K562 (cell line): ENCODE results near the gene MYCBPAP. TPM values are rescaled to one million over a fixed set of nuclear protein-coding genes. Genes with fewer than 3 reads are reported as not detected.

Source experiments
- GABPB1 ChIP-seq: sonication (generic); formaldehyde crosslinking; IDR thresholded peaks from 2 replicates; pipeline ENCODE4 v1.8.0; 2022; ENCODE audit warnings: mild to moderate bottlenecking, missing genetic modification reagents
- GTF2A2 ChIP-seq: IDR thresholded peaks from 2 replicates; pipeline ENCODE4 v1.6.1; 2016; ENCODE audit warnings: mild to moderate bottlenecking, missing genetic modification characterization, missing compliant biosample characterization
- KLF13 ChIP-seq: fragments of 450-650 bp; IDR thresholded peaks from 2 replicates; pipeline ENCODE4 v1.6.1; 2016; ENCODE audit warnings: missing genetic modification characterization, low read depth, mild to moderate bottlenecking, missing compliant biosample characterization, moderate library complexity, borderline replicate concordance
- MYC ChIP-seq, 2 experiments: fragments of 250-450 bp in 1 of 2; sonication (Bioruptor Pico) in 1 of 2; IDR thresholded peaks; 2 replicates each; pipeline versions ENCODE4 v1.5.1 to v1.6.1; 2012 to 2021; ENCODE audit warnings: low read depth in 2 of 2, borderline replicate concordance in 1 of 2, improper control_type of control experiment in 1 of 2, low read length in 1 of 2, mild to moderate bottlenecking in 1 of 2, moderate library complexity in 1 of 2
- RFX5 ChIP-seq: IDR thresholded peaks from 2 replicates; pipeline ENCODE4 v1.6.1; 2011; ENCODE audit warnings: low read depth, mild to moderate bottlenecking, improper control_type of control experiment, low read length
- TGIF2 ChIP-seq: sonication (generic); formaldehyde crosslinking; IDR thresholded peaks from 2 replicates; pipeline ENCODE4 v1.8.1; 2022; ENCODE audit warnings: mild to moderate bottlenecking, missing genetic modification reagents, moderate library complexity
- ZC3H11A ChIP-seq: IDR thresholded peaks from 2 replicates; pipeline ENCODE4 v1.6.1; 2012; ENCODE audit warnings: low read depth, low read length, improper control_type of control experiment
- ZNF134 ChIP-seq: fragments of 250-450 bp; sonication (Bioruptor Pico); conservative IDR thresholded peaks from 2 replicates; pipeline ENCODE4 v1.4.0; 2020
- polyA plus RNA-seq, 8 experiments: library from polyadenylated mRNA; depleted of rRNA in 4 of 8; stranded (reverse) in 5 of 8; unstranded in 3 of 8; fragments of >200 nt; fragmentation: Nextera tagmentation in 2 of 8; fragmentation: Illumina TruSeq in 1 of 8; extraction: Ambion mirVana in 2 of 8; extraction: Trizol in 1 of 8; gene quantifications; 2 replicates each; pipeline versions ENCODE4 v1.2.1 to v1.2.3, GENCODE V29; 2011 to 2014; ENCODE audit warnings: inconsistent platforms in 1 of 8, missing spikeins in 1 of 8
- total RNA-seq, 7 experiments: library from RNA; depleted of rRNA in 6 of 7; stranded (reverse); fragments of >200 nt in 6 of 7; fragmentation: Illumina TruSeq in 2 of 7; extraction: Trizol in 2 of 7; gene quantifications; 2 replicates each; pipeline versions ENCODE4 v1.2.1 to v1.2.3, GENCODE V29; 2011 to 2021; ENCODE audit warnings: low replicate concordance in 1 of 7
- TF ChIP-seq, protein P1 (sequence below), 2 experiments: fragments of 200-800 bp in 1 of 2; sonication (Bioruptor generic) in 1 of 2; sonication (generic) in 1 of 2; formaldehyde crosslinking in 1 of 2; IDR thresholded peaks in 1 of 2; conservative IDR thresholded peaks in 1 of 2; 2 replicates each; pipeline versions ENCODE4 v1.5.0 to v1.6.1; 2016 to 2020; ENCODE audit warnings: missing compliant biosample characterization in 1 of 2, missing genetic modification characterization in 1 of 2, missing genetic modification reagents in 1 of 2
- TF ChIP-seq, protein P2 (sequence below): fragments of 250-450 bp; sonication (Bioruptor Pico); IDR thresholded peaks from 2 replicates; pipeline ENCODE4 v1.5.0; 2021
- TF ChIP-seq, protein P3 (sequence below): sonication (generic); formaldehyde crosslinking; IDR thresholded peaks from 2 replicates; pipeline ENCODE4 v1.8.0; 2022; ENCODE audit warnings: mild to moderate bottlenecking, low read depth, missing genetic modification reagents

The MYCBPAP gene
- total and polyA plus RNA-seq, 9 of the 15 experiments (the other 6 are each of a cell fraction or from before 2014, with no cell fraction given): not detected

DNA sequence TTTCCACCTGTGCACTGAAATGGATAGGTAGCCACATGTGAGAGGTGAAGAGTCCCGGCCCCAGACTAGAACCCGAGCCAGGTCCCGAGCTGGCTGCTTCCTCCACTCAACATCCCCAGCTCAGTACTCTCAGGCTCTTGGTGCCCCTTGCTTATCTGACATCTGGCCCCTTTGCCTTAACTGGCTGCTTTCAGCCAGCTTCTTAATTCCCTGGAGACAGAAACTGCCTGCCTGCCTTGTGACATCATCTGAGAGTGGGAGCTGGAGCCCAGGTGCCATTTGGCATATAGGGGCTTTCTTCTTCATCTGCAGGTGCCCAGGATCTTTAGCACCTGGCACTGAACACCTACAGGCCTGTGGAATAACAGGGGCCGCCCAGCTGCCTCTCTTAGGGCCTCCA lies 48.5 kb upstream of the MYCBPAP start (continued):
- TF ChIP-seq, protein P1, sequence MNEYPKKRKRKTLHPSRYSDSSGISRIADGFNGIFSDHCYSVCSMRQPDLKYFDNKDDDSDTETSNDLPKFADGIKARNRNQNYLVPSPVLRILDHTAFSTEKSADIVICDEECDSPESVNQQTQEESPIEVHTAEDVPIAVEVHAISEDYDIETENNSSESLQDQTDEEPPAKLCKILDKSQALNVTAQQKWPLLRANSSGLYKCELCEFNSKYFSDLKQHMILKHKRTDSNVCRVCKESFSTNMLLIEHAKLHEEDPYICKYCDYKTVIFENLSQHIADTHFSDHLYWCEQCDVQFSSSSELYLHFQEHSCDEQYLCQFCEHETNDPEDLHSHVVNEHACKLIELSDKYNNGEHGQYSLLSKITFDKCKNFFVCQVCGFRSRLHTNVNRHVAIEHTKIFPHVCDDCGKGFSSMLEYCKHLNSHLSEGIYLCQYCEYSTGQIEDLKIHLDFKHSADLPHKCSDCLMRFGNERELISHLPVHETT (CRISPR knock-in tag; conservative IDR thresholded peaks at IDR 0.05 in 1 of 2, IDR thresholded peaks at IDR 0.05 in 1 of 2): no peak
- no peak for TF ChIP-seq GTF2A2
- no peak for TF ChIP-seq GABPB1 (CRISPR knock-in tag)
- no peak for TF ChIP-seq MYC (IDR thresholded peaks at IDR 0.05; ENCODE audit: low read depth, low read length)
- TF ChIP-seq MYC (CRISPR knock-in tag; IDR thresholded peaks at IDR 0.05; ENCODE audit: borderline replicate concordance, low read depth): no peak
- TF ChIP-seq ZNF134 (CRISPR knock-in tag): no peak
- no peak for TF ChIP-seq KLF13
- TF ChIP-seq TGIF2 (CRISPR knock-in tag): no peak
- TF ChIP-seq, protein P2, sequence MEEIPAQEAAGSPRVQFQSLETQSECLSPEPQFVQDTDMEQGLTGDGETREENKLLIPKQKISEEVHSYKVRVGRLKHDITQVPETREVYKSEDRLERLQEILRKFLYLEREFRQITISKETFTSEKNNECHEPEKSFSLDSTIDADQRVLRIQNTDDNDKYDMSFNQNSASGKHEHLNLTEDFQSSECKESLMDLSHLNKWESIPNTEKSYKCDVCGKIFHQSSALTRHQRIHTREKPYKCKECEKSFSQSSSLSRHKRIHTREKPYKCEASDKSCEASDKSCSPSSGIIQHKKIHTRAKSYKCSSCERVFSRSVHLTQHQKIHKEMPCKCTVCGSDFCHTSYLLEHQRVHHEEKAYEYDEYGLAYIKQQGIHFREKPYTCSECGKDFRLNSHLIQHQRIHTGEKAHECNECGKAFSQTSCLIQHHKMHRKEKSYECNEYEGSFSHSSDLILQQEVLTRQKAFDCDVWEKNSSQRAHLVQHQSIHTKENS (CRISPR knock-in tag): no peak
- TF ChIP-seq, protein P3, sequence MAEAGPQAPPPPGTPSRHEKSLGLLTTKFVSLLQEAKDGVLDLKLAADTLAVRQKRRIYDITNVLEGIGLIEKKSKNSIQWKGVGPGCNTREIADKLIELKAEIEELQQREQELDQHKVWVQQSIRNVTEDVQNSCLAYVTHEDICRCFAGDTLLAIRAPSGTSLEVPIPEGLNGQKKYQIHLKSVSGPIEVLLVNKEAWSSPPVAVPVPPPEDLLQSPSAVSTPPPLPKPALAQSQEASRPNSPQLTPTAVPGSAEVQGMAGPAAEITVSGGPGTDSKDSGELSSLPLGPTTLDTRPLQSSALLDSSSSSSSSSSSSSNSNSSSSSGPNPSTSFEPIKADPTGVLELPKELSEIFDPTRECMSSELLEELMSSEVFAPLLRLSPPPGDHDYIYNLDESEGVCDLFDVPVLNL (CRISPR knock-in tag): no peak
- TF ChIP-seq ZC3H11A: no peak
- no peak for TF ChIP-seq RFX5
